HG03439 (cell line): Measurements from ENCODE around the gene ADAMTS2.

Experiments
- ATAC-seq: cut with Tn5 transposase; IDR thresholded peaks from one replicate; pipeline ENCODE4 v1.9.1; 2021; ENCODE audit warnings: mild to moderate bottlenecking, moderate library complexity; ENCODE audit not compliant: unreplicated experiment

The ADAMTS2 gene

GRCh38 chr5:179166886-179167841, 178.1 kb downstream of the ADAMTS2 start:
- ATAC-seq: no peak

DNA sequence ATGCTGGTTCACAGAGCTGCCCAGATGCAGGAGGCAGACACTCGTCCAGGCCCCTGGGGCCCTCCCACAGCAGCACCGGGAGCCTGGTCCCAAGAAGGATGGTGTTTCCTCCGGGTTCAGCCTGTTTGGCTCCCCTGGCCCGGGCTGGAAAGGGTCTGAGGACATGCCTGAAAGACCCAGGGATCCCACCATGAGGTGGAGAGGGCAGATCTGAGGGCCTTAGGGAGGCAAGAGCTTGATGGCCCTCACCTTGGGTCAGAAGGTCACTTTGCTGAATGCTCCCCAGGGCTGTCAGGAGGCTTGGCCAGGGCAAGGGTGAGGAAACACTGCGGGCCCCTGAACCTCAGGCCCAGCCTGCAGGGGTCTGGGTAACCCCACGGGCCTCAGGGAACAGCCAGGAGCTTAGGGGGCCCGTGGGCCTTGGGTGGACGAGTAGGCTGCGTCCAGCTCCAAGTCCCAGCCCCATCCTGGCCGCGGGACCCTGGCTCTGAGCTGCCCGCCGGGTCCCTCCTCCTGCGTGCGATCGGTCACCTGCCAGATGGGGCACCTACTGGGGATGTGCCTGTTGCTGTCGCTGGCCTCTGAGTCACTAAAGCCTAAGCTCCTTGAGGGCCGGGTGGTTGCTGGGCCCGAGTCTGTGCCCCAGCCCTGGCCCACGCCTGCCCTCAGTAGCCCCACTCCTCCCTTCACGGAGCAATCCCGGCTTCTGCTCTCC, 178.9 kb downstream of the ADAMTS2 start:
- no peak for ATAC-seq

- ATAC-seq: no peak
These were observed 179.7 kb downstream of the ADAMTS2 start for GRCh38 chr5:179165421-179166170.

- no peak for ATAC-seq
These were observed 180.6 kb downstream of the ADAMTS2 start for GRCh38 chr5:179164331-179165311.

- ATAC-seq: no peak
These were observed 181.8 kb downstream of the ADAMTS2 start for GRCh38 chr5:179163236-179164155.

- no peak for ATAC-seq
These were observed 182.7 kb downstream of the ADAMTS2 start for GRCh38 chr5:179162351-179163235.

- ATAC-seq: no peak
These were observed 183.4 kb downstream of the ADAMTS2 start for GRCh38 chr5:179161901-179162300.

DNA sequence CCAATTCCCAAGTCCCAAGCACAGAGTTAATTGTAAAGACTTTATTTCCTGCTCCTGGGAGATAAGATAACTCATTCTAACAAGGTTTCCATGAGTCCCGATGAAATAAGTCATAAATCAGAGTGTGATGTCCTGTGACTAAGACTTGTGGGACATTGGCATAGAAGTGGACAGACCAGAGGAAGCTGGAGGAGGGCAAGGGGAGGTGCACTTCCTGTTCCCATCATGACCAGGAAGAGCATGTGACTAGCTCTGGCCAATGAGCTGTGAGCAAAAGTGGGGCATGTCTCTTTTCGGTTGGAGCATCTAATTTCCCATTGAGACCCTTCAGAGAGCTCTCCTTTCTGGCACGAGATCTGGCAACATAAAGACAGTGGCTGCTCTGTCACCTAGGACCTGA, 184.7 kb downstream of the ADAMTS2 start:
- no peak for ATAC-seq

DNA sequence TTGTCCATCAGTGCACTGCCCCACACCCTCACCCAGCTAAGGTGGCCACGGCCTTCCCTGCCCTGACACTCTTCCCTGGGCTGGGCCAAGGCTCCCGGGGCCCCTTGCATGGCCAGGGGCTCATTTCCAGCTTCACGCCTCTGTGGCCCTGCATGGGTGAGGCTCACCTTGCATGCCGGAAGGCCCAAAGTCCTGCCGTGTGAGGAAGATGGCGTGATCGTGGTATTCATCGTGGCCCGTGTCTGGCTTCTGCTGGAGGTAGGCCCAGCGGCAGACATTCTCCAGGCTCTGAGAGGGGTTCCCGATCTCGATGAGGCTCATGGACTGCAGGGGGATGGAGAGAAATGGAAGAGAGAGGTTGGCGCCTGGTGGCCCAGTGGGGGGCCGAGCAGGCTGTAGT, 186.7 kb downstream of the ADAMTS2 start:
- no peak for ATAC-seq

- no peak for ATAC-seq
These were observed 190.0 kb downstream of the ADAMTS2 start for GRCh38 chr5:179154991-179155955.

- no peak for ATAC-seq
These were observed 190.8 kb downstream of the ADAMTS2 start for GRCh38 chr5:179154346-179154990.

- ATAC-seq: no peak
These were observed 191.3 kb downstream of the ADAMTS2 start for GRCh38 chr5:179153921-179154345.

GRCh38 chr5:179153341-179153901, 191.8 kb downstream of the ADAMTS2 start:
- ATAC-seq: no peak

DNA sequence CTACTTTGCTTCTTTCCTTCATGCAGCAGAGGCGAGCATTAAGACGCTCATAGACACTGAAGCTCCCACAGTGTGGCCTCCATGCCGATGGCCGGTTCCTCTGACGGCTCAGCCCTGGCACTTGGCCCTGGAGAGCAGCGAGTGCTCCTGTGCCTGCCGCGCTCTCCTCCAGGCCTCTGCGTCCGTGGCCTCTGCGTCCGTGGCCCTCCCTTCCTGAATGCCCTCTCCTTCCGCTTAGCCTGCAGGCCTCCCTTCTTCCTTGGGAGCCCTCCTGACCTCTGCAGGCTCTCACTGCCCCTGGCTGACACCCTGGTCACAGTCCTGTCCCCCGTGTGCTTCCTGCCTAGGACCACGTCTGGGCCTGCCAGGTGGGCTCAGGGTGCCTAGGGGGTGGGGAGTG, 192.3 kb downstream of the ADAMTS2 start:
- ATAC-seq: no peak

DNA sequence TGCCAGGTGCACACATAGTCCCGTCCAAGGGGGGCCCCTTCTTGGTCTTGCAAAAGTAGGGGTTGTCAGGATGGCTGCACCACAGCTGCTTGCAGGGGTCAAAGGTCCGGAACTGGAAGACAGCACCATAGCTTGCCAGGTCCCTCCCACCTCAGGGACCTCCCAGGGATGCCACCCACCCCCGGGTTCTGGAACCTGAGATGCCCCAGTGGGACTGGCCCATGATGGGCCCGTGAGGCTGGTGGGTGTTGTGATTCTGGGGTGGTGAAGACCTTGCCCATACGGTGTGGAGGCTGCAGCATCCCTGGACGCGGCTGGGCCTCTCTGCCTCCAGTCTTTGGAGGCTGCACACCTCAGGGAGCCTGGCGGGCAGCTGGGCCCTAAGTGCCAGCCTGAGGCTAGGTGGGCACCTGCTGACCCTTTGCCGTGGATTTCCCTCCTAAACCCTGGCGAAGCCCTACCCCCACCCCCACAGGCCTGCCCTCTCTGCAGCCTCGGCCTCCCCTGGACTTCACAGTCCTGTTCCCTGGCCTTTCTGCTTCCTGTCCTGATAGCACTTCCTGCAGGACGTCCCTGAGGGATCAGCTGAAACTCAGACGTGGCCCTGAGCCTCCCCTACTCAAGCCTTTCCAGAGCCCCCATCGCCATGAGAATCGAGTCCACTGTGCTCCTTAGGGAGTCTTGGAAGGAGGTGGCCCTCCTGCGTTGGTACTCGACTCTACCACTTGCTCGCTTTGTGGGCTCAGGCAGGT, 192.9 kb downstream of the ADAMTS2 start:
- ATAC-seq: no peak
